GM04503 (cell line): ENCODE data around the gene AMIGO1.
A peak's percentile ranks its signal among the peaks of the same experiment; 100 is the strongest.
"Not testable (repeated sequence)": the region's sequence is repeated elsewhere in the genome, so short reads cannot be mapped to it uniquely, and the experiment has no call there.

Experiments used
- DNase-seq: peaks from one replicate; pipeline ENCODE4 v3.0.0-alpha.2; 2012; ENCODE audit warnings: low read depth

AMIGO1 gene

DNA sequence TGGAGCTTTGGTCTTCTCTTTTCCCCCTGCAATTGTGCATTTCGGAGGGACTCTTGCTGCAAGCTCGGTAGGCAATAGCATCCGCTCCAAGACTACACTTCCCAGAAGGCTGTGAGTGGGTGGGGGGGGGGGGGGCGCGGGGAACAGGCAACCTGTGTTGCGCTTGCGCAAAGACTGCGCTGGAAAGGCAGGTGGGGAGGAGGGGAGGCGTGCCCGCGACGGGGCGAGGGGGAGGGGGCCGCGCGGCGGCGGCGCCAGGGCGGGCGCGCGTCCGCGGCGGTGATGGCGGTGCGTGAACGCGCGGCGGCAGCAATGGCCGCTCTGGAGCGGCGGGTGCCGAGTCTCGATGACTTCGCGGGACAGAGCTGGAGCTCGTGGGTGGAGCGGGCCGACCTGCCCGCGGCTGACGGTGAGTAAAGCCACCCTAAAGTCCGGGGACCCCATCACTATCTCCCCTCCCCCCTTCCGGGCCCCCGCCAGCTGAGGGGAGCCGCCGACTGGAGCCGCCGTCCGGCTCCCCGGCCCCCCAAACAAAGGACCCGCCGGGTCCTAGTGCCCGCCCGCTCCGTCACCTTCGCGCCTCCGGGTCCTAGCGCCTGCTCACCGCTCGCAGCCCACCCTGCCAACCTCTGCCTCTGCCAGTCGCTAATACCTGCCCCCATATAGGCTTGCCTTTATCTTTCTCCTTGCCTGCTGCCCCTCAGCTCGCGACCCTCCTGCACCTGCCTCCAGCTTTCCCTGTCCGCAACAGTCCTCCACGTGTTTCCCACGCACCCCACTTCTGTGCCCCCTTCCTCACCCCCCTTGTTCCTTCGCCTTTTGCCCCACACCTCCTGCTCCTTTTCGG is 25.6 kb downstream of the AMIGO1 start, which contains the start of gene ATXN7L2:
Gene ATXN7L2 (plus strand): TSS at position 234 of the 847 bp plus-strand sequence. CDS start 49 bp downstream, at position 283.
- DNase-seq, result peak; percentile 25

DNA sequence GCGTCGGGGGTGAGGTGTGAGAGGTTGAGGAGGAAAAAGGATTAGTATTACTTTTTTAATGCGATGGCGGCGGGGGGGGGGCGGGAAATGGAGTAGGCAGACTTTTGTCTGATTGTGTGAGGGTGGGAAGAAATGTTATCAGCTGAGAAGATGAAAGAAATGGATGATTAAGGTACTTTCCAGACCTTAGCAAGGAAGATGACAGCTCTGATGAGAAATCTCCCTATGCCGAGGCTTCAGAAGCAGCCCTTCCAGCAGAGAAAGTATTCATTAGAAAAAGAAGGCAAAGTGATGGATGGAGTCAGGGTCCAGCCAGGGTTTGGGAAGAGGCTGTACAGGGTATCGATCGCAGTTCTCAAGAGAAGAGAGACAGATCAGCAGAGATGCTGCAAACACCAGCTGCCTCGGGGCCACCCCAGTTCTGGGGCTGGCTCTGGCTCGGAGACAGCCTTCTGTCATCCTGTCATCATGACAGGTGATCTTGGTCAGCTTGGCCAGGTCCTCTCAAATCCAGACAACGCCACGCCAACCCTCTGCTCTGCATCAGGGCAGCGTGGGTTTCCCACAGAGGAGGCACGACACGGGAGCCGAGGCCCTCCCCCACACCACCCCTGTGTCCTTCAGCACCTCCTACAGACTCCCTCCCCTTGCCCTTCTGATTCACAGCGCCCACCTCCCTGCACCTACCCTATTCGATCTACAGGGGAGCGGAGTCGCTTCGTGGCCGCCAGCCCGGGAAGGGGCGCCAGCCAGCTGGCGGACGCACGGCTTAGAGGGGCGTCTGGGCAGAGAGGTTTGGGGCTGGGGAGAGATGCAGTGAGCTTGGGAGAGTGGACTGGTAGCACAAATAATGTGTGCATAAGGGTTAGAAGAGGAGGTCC is 26.5 kb downstream of the AMIGO1 start:
- DNase-seq, result no peak

DNA sequence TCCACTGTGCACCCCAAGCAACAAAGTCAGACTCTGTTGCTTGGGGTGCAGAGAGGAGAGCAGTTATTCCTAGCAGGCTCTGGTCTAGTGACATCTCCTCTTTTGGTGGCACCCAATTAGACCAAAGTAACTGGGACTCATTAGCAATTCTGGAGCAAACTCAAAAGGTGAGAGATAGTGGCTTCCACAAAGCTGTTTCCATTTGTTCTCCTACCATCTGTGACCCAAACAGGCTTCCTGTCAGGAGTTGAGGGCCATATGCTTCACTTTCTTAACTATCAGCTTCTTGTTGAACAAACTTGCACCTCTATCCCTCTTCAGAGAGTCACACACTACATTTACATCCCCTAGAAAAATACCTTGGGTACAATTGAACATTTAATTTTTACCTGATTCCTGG is 27.3 kb downstream of the AMIGO1 start:
- no peak for DNase-seq

DNA sequence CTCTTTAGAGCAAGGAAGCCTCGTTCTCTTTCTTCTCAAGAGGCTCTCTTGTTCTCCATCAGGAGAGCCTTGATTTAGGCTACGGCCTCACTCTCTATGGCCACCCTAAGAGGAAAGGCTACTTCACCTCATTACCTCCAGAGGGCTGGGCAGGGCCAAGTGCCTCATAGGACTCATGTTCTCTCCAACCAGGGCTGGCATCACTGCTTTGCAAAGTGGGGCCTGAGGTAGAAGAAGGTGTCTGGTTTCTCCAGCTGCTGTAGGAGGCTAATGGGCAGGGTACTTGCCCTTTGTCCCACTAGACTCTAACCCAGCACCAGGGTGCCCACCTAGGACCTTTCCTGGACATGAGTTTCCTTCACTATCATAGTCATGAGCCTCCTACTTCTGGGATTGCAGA is 27.9 kb downstream of the AMIGO1 start:
- DNase-seq, result no peak

DNA sequence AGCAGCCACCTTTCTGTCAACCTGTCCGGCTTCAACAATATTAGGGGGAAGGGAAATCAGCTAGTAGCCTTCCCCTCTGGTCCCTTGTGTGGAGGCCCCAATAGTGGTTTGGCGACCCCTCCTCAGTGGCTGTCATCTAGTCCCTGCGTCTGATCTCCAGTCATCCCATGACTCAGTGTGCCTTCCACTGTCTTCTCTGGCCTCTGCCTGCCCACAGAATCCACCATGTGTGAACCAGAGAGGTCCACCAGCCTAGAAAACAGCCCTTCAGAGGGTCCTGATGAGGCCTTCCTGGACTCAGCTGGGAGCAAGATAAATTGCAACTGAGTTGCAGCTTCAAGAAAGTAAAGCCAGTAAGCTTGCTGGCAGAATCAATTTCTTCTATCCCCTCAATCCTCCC is 29.6 kb downstream of the AMIGO1 start:
- no peak for DNase-seq

DNA sequence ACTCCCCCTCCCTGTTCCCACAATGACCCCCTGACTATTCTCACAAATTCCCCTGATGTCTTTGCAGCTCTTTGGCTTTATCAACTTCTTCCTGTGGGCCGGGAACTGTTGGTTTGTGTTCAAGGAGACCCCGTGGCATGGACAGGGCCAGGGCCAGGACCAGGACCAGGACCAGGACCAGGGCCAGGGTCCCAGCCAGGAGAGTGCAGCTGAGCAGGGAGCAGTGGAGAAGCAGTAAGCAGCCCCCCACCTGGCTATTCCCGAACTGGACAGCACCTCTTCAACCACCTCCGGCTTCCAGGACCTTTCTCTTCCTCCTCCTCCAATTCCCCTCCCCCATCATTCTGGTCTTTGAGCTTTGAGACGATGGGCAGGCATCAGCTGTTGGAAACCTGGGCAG is 30.2 kb downstream of the AMIGO1 start:
- DNase-seq, result no peak

DNA sequence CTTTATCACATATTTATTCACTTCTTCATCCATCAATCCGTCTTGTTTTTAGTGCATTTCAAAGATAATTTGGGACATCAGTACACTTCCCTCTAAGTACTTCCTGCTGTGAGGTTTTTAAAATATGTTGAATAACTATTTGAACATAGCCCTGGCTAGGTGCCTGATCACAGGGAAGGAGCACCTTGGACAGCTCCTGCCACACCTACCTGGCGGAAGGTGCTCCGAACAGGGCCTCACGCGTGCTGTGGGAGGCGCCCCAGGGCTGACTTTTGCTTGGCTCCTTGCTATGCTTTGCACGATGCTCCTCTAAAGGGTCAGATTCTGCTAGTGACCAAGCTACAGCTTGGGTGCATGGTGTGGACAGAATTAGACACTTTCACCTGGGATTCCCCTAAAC is 30.7 kb downstream of the AMIGO1 start:
- no peak for DNase-seq

DNA sequence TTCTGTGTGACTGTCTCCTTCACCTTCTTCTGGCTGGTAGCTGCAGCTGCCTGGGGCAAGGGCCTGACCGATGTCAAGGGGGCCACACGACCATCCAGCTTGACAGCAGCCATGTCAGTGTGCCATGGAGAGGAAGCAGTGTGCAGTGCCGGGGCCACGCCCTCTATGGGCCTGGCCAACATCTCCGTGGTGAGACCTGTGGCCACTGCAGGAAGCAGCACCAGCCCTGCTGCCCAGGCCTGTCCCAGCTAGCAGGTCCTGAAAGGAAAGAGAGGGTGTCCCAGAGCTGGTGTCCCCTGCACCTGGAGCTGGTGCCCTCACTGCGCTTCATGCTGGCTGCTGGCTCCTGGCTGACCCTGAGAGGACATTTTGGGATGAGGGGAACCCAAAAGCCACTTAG is 31.7 kb downstream of the AMIGO1 start:
- DNase-seq, result no peak

DNA sequence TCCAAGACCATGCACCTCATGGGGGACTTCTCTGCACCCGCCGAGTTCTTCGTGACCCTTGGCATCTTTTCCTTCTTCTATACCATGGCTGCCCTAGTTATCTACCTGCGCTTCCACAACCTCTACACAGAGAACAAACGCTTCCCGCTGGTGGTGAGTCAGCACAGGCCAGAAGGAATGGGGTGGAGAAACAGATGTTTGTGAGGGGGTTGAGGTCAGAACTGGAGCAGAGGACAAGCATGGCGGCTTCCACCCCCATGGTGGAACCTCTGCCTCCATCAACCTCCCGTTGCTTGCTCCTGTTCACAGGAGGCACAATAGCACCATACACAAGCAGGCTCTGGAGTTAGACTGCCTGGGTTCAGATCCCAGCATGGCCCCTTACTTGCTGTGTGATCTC is 32.7 kb downstream of the AMIGO1 start:
- DNase-seq, result no peak

DNA sequence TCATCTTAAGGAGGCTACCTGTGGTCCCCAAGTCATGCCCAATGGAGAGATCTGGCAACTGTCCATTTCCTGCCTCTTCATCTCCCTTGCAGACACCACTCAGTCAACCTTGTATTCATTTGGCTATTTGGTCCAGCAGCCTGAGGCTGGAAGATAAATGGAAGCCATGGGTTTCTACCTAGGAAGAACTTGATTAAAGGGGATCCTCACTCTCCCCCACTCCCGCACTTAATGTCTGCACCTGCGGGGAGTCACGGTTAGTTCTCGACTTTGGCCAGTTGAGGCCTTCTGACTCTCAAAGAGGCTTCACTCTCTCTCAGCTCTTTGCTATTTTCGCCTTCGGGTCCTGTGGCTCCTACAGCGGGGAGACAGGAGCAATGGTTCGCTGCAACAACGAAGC is 34.3 kb downstream of the AMIGO1 start:
- DNase-seq, result no peak

DNA sequence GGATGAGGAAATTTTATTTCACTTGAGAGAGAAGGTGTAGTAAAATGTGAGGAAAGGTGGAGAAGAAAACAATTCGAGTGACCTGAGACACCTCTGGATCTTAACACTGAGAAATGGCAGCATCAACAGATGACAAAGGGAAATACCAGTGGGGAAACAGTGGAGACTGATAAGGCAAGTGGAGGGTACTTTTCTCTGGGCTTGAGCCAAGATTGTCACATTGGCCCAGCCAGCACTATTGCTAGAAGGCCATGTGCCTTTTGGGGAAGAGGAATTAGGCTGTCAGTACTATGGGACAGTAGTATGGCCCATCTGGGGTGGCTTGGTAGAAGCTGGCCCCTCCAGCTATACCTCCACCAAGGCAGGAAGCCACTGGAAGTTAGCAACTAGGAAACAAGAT is 34.8 kb downstream of the AMIGO1 start:
- no peak for DNase-seq

DNA sequence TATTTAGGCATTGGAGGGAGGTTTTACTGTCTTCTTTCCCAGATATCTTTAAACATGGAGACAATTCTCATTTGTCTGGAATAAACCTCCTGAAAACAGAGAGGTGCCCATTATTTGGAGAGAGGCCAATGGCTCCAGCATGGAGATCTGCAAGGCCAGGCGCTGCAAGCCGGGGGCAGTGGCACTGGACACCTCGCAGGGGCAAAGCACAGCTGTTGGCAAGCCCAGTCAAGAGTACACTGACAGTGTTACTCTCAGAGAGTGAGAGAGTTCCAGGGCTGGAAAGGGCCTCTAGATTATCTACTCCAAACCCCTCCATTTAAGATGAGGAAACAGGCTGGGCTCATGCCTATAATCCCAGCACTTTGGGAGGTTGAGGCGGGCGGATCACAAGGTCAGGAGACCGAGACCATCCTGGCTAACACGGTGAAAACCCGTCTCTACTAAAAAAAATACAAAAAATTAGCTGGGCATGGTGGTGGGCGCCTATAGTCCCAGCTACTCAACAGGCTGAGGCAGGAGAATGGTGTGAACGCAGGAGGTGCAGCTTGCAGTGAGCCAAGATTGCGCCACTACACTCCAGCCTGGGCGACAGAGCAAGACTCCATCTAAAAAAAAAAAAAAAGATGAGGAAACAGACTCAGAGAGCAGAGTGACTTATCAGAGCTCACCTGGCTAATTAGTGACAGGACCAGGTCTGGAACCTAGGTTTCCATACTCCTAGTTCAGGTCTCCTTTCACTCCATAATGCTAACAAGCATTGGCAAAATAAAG is 36.1 kb downstream of the AMIGO1 start:
- not testable (repeated sequence) for DNase-seq

DNA sequence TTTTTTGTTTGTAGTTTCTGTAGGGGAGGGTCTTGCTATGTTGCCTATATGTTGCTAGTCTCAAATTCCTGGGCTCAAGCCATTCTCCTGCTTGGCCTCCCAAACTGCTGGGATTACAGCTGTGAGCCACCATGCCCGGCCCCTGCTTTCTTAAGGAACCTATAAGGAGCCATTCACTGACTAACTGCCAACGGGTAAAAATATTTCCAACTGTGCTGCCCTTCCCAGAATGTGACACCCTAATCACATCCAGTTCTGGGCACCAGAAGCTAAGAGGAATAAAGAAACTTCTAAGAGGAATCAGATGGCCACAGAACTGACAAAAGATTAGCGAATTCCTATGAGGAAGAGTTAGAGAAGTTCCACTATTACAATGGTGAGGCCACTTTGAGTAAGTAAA is 36.7 kb downstream of the AMIGO1 start:
- DNase-seq, result no peak

DNA sequence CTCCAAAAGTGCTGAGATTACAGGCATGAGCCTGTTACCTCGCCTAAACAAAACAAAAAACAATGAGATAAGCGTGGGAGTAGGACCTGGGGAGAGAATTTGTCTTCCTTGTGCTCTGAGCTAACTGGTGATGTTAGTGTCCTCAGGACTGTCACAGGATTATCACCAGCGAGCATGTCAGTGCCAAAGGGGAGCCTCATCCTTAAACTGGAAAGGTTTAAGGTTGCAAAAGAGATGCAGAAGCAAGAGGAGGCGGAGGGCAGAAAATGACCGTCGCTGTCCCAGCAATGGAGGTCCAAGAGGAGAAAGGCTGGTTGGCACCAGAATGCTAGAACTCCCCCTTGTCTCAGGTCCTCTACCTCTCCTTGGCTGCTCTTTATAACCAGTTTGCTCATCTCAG is 39.3 kb downstream of the AMIGO1 start:
- DNase-seq, result no peak

DNA sequence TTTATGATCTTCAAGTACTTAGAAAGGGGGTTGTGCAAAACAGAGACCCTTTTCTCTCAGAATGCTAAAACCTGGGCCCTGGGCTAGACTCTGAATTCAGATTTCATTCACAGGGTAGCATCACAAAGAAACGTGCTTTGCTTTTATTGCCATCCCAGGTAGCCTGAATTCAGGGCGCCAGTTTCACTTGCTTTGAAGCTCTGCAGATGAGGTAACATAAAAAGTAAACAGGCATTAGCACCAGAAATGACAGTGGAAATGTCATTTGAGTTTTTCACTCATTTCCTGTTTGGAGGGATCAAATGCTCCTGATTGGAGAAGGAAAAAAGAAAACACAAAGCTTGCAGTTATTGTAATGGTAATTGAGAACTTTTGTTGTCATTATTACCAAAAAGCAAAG is 40.6 kb downstream of the AMIGO1 start:
- DNase-seq, result no peak

DNA sequence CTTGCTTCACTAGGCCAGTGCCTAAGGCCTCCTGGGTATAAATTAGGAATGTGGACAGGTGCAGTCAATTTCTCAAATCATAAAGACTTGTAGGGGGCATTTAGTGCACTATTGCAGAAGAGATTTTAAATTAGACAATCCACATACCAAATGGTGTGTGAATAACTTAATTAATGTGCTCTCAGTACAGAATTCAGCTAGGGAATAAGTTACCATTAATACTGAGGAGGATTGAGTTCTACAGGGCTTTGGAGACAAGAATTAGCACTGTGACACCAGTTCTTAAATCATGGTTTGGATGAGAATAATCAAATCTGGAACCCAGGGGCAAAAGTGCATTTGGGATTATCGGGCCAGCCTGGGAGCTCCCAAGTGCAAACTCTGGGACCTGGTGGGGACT is 41.5 kb downstream of the AMIGO1 start:
- DNase-seq, result no peak

DNA sequence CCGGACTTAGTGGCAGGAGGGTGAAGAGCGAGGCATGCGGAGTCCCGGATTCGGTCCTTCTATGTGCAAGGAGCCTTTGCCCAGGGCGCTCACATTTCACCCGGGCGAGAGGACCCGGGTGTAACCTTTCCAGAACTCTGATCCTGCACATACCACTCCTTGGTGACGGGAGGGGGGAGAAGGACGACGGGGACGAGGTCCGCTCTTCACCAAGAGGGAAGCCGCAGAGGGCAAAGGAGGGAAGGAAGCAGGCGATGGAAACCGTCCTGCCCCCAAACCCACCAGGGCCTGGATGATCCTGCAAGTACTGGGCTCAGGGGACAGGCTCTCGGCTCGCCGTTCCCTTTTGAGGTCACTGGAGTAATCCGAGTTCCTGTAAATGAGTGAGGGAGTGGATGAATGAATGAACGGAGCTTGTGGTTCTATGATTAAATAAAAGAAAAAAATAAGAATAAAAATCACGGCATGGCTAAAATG is 42.2 kb downstream of the AMIGO1 start:
- no peak for DNase-seq

DNA sequence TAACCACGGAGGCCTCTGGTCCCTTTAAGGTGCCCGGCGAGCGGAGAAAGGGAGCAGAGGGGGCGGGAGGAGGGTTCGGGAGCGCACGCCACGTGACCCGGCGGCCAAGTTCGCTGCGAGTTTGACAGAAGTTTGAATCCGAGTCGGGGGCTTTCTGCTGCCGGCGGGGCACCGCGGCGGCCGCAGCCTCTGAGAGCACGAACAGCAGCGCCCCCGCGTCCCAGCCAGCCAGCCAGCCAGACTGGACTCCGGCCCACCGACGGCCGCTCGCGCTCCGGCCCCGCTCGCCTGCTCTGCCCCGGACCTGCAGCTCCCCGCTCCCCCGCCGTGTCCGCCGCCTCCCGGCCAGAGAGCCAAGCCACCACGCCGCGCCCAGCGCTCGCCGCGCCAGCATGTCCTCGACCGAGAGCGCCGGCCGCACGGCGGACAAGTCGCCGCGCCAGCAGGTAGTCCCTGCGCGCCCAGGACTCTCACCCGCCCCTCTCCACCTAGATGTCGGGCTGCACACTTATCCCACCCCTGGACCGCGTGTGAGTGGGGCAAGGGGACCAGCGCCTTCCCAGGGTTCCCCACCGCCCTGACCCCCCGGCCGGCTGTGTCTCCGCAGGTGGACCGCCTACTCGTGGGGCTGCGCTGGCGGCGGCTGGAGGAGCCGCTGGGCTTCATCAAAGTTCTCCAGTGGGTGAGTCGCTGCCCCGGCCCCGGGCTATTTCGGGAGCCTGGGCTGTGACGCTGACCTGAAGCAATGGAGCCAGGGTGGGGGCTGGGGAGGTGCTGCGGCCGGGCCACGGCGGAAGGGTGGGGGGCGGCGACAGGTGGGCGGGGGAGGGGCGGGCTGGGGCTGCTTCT is 42.9 kb downstream of the AMIGO1 start, which contains the start of gene SYPL2:
Gene SYPL2 (plus strand): TSS at position 95 of the 849 bp plus-strand sequence. CDS start 298 bp downstream, at position 393.
- no peak for DNase-seq

DNA sequence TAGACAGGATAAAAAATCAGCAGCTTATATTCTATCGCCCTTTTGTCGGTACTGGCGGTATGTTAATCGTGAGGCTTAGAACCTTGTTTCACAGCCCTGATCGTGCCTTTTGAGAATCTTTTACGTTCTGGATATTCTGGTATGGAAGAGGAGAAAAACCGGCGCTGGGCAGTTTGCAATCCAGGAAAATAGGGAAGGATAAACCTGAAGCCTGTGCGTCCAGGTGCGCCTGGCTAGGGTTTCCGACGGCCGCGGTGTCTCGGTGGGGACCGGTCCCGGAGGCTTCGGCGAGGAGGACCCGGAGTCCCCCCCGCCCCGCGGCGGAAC is 43.4 kb downstream of the AMIGO1 start:
- DNase-seq, result no peak

DNA sequence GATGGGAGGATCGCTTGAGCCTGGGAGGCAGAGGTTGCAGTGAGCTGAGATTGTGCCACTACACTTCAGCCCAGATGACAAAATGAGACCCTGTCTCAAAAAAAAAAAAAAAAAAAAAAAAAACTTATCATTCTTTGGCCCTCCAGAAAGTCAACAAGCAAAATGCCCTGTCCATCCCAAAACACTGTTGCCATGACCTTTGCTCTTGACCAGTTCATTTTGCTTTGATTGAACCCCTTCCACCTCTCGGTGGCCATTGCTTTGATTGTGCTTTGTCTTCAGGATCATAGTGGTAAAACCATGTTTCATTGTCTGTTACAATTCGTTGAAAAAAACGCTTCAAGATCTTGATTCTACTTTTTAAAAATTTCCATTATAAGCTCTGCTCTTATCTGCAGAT is 51.7 kb downstream of the AMIGO1 start:
- DNase-seq, result no peak

DNA sequence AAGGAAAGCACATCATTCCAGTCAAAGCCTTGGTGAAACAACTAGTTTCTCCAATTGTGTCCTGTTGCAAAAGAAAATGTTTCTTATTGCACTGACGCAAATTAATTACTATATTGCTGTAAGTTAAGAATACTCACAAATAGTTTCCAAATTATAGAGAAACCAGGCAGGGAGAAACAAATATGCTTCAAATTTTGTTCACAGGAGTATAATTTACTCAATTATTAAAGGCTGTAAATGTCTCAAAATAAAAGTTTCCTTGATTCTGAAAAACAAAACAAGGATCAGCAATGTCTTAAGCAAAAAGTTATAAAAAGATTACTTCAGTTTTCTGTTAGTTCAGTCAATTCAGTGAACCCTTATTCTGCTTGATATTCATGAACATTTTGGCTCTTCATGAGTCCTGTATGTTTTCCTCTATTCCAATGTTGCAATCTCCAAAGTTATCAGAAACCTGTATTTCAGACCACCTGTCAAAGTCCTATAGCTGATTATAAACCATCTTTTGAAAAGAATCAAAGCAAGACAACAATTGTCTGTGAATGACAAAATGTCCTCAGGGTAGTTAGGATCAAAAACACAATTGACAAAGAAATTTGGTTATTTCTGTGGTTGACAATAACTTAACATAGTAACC is 54.9 kb downstream of the AMIGO1 start:
- DNase-seq, result no peak
